GM18873 (cell line): ENCODE measurements around the gene SLC19A1.

Experiments
- ATAC-seq: cut with Tn5 transposase; IDR thresholded peaks from one replicate; pipeline ENCODE4 v1.9.1; 2021; ENCODE audit warnings: mild to moderate bottlenecking, moderate library complexity, moderate number of reproducible peaks; ENCODE audit not compliant: unreplicated experiment, low FRiP score

The SLC19A1 gene

DNA sequence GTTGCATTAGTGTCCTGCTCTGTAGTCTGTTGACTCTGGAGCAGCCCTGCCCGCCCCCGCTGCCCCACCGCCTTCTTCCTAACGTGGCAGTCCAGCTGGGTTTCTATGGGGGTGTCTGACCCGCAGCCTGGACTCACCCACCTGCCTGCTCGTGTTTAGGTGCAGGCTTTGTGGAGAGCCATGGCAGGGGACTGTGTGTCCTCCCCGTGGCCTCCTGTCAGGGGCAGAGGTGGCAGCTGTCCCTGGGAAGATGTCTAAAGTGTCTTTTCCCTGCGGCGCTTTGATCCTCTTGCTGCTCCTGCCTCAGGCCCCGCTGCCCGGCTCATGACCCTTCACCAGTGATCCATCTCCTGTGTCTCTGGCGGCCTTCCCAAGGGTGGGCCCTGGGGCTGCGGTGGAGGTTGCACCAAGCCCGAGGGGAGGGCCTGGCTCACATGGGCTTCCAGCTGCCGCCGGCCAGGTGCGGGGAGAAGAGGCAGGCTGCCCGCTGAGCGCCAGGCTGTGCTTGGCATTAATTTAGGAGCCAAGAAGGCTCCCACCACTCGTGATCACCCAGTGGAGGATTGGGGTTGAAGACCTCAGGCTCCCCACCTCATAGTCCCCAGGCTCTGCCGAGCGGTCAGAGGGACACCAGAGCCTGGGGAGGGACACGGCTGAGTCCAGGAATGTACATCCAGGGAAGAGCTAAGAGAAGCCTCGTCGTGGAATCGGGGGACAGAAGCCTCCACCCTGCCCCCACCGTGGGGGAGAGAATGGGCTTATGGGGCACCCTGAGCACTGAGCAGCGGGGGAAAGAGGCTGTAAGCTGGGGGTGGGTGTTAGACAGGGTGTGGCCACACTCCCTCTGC lies 93.2 kb downstream of the SLC19A1 start:
- ATAC-seq: no peak

DNA sequence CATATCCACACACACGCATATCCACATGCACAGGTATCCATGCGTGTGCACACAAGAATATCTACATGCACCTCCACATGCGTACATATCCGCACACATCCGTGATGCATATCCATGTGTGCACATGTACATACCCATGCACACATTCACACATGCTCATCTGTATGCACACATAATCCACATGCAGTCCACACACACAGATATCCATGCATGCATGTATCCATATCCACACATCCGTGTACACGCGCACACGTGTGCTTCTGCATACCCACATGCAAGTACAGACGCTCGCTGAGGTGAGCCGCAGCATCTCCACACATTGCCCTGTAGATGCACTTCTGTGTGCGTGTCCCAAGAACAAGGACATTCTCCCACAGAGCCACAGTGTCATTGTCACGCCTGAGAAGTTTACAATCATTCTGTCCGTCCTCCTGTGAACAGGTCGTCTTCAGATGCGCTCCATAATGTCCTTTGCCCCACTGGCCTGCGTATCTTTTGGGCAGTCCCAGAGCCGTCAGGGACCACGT lies 93.9 kb downstream of the SLC19A1 start:
- no peak for ATAC-seq
